ENCODE measurements around the gene MYO3B. TPM values are rescaled to one million over a fixed set of nuclear protein-coding genes. Genes with fewer than 3 reads are reported as not detected.
"Not testable (repeated sequence)": the region's sequence is repeated elsewhere in the genome, so short reads cannot be mapped to it uniquely, and the experiment has no call there.

The MYO3B gene
- total RNA-seq, 2 donors from 2014 or later = 0.16 TPM; not detected in 1

DNA sequence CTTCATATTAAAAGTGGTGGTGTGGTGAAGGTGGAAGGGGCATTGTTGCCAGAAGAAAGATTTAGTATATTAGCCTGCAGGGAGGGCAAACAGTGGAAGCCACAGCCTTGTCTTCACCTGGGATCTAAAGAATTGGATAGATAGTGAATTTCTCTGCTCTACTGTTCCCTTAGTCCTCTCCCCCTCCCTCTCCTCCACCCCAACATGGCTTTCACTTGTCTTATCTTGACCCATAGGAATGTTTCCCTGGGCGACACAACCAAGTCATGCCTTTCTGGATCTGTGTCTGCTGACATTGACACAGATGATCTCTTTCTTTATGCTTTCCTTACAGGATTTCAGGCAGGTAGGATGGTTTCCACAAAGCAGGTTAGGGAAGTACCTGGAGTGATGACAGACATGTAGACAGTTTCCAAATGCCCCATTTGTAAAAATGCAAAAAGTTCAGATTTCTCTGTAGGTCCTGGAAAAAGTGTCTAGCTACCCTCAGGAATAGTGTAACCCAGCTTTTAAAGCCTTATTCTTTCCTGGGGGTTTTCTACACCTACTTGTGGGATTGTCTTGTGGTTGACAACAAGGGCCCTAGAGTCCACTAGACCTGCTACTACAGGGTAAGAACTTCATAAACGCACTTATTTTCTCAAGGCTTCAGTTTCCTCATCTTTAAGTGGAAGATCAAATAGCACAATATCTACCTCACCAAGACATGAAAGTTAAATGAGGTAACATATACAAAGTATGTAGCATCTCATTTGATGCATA is 353.0 kb downstream of the MYO3B start:
- H3K27ac Mint-ChIP-seq = no peak overlapping the region
- no peak for ATAC-seq
- H3K9me3 ChIP-seq (ENCODE audit: control insufficient read depth, low read length, poor library complexity, severe bottlenecking) = no peaks in the 10 kb centered on the region
- no peak for DNase-seq
- H3K4me1 Mint-ChIP-seq = no peaks in the 10 kb centered on the region
- peaks cover 64% of the 10 kb centered on the region for H3K27me3 Mint-ChIP-seq
- H3K4me3 Mint-ChIP-seq = no peak overlapping the region
- peaks cover 2% of the 10 kb centered on the region for H3K36me3 Mint-ChIP-seq (ENCODE audit: low read depth)

DNA sequence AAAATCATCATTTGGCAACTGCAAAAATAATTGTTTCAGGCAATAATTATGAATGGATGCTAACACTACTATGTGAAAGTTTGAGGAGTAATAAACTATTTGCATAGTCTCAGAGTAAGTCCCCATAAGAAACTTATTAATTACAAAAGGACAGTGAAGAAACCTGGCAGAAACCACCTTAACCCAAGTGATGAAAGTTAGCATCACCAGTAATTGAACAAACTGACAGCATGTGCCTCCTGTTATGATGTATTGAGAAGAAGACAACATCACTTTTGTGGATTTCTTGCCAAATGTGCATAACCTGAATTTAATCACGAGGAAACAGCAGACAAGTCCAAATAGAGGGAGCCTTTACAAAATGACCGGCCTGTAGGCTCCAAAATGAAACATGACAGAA is 353.9 kb downstream of the MYO3B start:
- peaks cover 2% of the 10 kb centered on the region for H3K36me3 Mint-ChIP-seq (ENCODE audit: low read depth)
- H3K4me1 Mint-ChIP-seq = no peaks in the 10 kb centered on the region
- H3K27ac Mint-ChIP-seq = no peak overlapping the region
- no peak for DNase-seq
- H3K9me3 ChIP-seq (ENCODE audit: control insufficient read depth, low read length, poor library complexity, severe bottlenecking) = no peaks in the 10 kb centered on the region
- no peak overlapping the region for H3K4me3 Mint-ChIP-seq
- peaks cover 58% of the 10 kb centered on the region for H3K27me3 Mint-ChIP-seq
- ATAC-seq = no peak

- DNase-seq = no peak
- ATAC-seq = no peak
- H3K4me1 Mint-ChIP-seq = no peaks in the 10 kb centered on the region
- H3K9me3 ChIP-seq (ENCODE audit: control insufficient read depth, low read length, poor library complexity, severe bottlenecking) = no peaks in the 10 kb centered on the region
- no peak overlapping the region for H3K4me3 Mint-ChIP-seq
- H3K27ac Mint-ChIP-seq = no peak overlapping the region
- H3K36me3 Mint-ChIP-seq (ENCODE audit: low read depth) = no peaks in the 10 kb centered on the region
- peaks cover 54% of the 10 kb centered on the region for H3K27me3 Mint-ChIP-seq
These were observed 355.2 kb downstream of the MYO3B start for GRCh38 chr2:170533156-170533555.

GRCh38 chr2:170535552-170535951 is 357.6 kb downstream of the MYO3B start:
- no peak for DNase-seq
- Mint-ChIP-seq H3K36me3 (ENCODE audit: low read depth) (no peaks in the 10 kb centered on the region), H3K27me3 (peaks cover 39% of the 10 kb centered on the region), H3K4me3 (no peak overlapping the region), H3K4me1 (no peaks in the 10 kb centered on the region), H3K27ac (no peak overlapping the region)
- ATAC-seq = no peak
- H3K9me3 ChIP-seq (ENCODE audit: control insufficient read depth, low read length, poor library complexity, severe bottlenecking) = no peaks in the 10 kb centered on the region

GRCh38 chr2:170544817-170545216 is 366.9 kb downstream of the MYO3B start:
- no peaks in the 10 kb centered on the region for H3K9me3 ChIP-seq (ENCODE audit: control insufficient read depth, low read length, poor library complexity, severe bottlenecking)
- no peaks in the 10 kb centered on the region for H3K36me3 Mint-ChIP-seq (ENCODE audit: low read depth)
- no peak overlapping the region for H3K4me3 Mint-ChIP-seq
- H3K4me1 Mint-ChIP-seq = no peaks in the 10 kb centered on the region
- peaks cover 6% of the 10 kb centered on the region for H3K27me3 Mint-ChIP-seq
- no peak overlapping the region for H3K27ac Mint-ChIP-seq
- ATAC-seq = no peak
- DNase-seq = no peak

DNA sequence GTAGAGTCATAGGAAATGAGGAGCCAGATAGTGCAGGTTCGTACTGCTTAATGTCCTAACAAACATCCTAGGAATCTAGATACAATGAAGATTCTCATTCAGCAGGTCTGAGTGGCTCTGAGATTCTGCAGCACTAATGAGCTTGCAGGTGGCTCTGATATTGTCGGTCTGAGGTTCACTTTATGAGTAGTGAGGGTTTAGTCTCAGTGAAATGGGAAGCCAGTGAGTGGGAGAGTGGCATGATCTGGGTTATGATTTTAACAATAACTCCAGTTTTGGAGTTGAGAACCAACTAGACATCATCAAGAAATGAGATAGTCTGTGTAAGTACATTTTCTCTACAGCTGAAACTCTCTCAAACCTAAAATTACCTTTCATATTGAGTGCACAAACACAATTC is 370.4 kb downstream of the MYO3B start:
- Mint-ChIP-seq H3K27ac (no peak overlapping the region), H3K27me3 (no peaks in the 10 kb centered on the region), H3K36me3 (ENCODE audit: low read depth) (no peaks in the 10 kb centered on the region), H3K4me1 (no peaks in the 10 kb centered on the region), H3K4me3 (no peak overlapping the region)
- ATAC-seq = no peak
- H3K9me3 ChIP-seq (ENCODE audit: control insufficient read depth, low read length, poor library complexity, severe bottlenecking) = no peaks in the 10 kb centered on the region
- no peak for DNase-seq

- no peak overlapping the region for H3K27ac Mint-ChIP-seq
- no peaks in the 10 kb centered on the region for H3K36me3 Mint-ChIP-seq (ENCODE audit: low read depth)
- no peak for DNase-seq
- H3K4me1 Mint-ChIP-seq = no peaks in the 10 kb centered on the region
- H3K4me3 Mint-ChIP-seq = no peak overlapping the region
- no peak for ATAC-seq
- no peaks in the 10 kb centered on the region for H3K27me3 Mint-ChIP-seq
- H3K9me3 ChIP-seq (ENCODE audit: control insufficient read depth, low read length, poor library complexity, severe bottlenecking) = no peaks in the 10 kb centered on the region
These were observed 372.6 kb downstream of the MYO3B start for GRCh38 chr2:170550501-170550900.

DNA sequence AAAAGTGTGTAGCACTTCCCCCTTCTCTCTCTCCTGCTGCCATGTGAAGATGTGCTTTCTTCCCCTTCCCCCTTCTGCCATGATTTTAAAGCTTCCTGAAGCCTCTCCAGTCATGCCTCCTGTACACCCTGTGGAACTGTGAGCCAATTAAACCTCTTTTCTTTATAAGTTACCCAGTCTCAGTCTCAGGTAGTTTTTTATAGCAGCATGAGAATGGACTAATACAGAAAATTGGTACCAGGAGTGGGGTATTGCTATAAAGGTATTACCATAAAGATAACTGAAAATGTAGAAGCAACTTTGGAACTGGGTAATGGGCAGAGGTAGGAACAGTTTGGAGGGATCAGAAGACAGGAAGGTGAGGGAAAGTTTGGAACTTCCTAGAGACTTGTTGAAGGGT is 374.0 kb downstream of the MYO3B start:
- H3K27ac Mint-ChIP-seq; H3K9me3 ChIP-seq (ENCODE audit: control insufficient read depth, low read length, poor library complexity, severe bottlenecking); ATAC-seq; H3K4me3 Mint-ChIP-seq; H3K27me3 Mint-ChIP-seq; H3K36me3 Mint-ChIP-seq (ENCODE audit: low read depth); DNase-seq; H3K4me1 Mint-ChIP-seq: not testable (repeated sequence)

DNA sequence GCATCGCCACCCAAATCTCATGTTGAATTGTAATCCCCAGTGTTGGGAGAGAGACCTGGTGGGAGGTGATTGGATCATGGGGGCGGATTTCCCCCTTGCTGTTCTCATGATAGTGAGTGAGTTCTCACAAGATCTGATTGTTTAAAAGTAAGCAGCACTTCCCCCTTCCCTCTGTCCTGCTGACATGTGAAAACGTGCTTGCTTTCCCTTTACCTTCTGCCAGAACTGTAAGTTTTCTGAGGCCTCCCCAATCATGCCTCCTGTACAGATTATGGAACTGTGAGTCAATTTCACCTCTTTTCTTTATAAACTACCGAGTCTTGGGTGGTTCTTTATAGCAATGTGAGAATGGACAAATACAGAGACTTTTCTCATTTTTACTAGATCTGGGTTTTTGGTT is 375.8 kb downstream of the MYO3B start:
- Mint-ChIP-seq H3K27me3 (peaks cover 5% of the 10 kb centered on the region), H3K27ac (no peak overlapping the region), H3K4me3 (no peak overlapping the region), H3K36me3 (ENCODE audit: low read depth) (no peaks in the 10 kb centered on the region), H3K4me1 (no peaks in the 10 kb centered on the region)
- DNase-seq (no peak), ATAC-seq (no peak)
- H3K9me3 ChIP-seq (ENCODE audit: control insufficient read depth, low read length, poor library complexity, severe bottlenecking) = no peaks in the 10 kb centered on the region

DNA sequence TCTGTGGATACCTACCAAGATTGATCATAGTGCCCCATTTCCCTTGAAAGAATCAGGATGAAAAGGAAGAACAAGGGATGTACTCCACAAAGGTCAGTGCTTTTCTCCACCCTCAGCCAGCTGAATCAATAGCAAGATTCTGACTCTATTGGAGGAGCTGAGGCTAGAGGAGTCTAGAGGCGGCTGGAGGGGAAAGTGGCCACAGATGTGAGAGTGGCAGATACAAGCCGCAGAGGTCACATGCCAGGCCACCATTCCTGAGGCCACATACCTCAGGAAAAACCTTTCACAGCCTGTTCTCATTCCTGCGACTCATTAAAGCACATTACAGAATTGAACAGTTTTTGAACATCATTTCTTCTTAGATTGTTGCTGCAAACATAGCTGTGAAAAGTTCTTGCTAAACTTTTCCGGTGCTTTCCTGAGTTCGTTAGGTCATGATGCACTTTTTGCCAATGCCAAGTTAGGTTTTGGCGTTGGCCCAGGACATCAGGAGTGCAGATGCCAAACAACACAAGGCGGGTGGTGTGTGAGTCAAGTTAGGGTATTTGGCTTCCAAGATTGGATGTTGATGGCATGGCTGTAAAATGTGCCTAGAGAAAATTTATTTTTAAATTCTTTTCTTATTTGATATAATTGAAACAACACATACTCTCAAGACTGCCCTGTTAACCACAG is 376.5 kb downstream of the MYO3B start:
- no peaks in the 10 kb centered on the region for H3K4me1 Mint-ChIP-seq
- no peaks in the 10 kb centered on the region for H3K36me3 Mint-ChIP-seq (ENCODE audit: low read depth)
- DNase-seq (no peak), ATAC-seq (no peak)
- H3K9me3 ChIP-seq (ENCODE audit: control insufficient read depth, low read length, poor library complexity, severe bottlenecking) = no peaks in the 10 kb centered on the region
- no peak overlapping the region for H3K4me3 Mint-ChIP-seq
- H3K27me3 Mint-ChIP-seq = peaks cover 5% of the 10 kb centered on the region
- H3K27ac Mint-ChIP-seq = no peak overlapping the region

DNA sequence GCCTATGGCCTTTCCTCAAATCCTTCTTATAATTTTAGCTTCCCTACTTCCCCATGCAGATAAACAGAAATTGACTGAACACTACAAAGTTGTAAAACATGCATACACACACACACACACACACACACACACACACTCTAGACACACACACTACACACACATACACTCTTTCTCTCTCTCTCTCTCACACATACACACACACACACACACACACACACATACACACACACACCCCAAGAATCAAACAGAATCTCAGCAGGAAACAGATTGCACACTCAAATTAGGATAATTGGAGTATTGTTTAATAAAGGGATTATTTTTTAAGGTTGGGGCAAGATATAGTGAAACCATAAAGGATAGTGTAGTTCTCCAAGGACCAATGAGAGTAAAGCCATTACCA is 385.0 kb downstream of the MYO3B start:
- H3K9me3 ChIP-seq (ENCODE audit: control insufficient read depth, low read length, poor library complexity, severe bottlenecking) = no peaks in the 10 kb centered on the region
- ATAC-seq (no peak), DNase-seq (no peak)
- Mint-ChIP-seq H3K4me3 (no peak overlapping the region), H3K27ac (no peak overlapping the region), H3K27me3 (peaks cover 20% of the 10 kb centered on the region), H3K4me1 (no peaks in the 10 kb centered on the region), H3K36me3 (ENCODE audit: low read depth) (no peaks in the 10 kb centered on the region)

GRCh38 chr2:170563401-170563800 is 385.5 kb downstream of the MYO3B start:
- H3K27me3 Mint-ChIP-seq = peaks cover 25% of the 10 kb centered on the region
- ATAC-seq (no peak), DNase-seq (no peak)
- H3K9me3 ChIP-seq (ENCODE audit: control insufficient read depth, low read length, poor library complexity, severe bottlenecking) = no peaks in the 10 kb centered on the region
- no peak overlapping the region for H3K27ac Mint-ChIP-seq
- H3K4me1 Mint-ChIP-seq = no peaks in the 10 kb centered on the region
- H3K4me3 Mint-ChIP-seq = no peak overlapping the region
- H3K36me3 Mint-ChIP-seq (ENCODE audit: low read depth) = no peaks in the 10 kb centered on the region

GRCh38 chr2:170566138-170566537 is 388.2 kb downstream of the MYO3B start:
- Mint-ChIP-seq H3K27me3 (peaks cover 35% of the 10 kb centered on the region), H3K27ac (no peak overlapping the region), H3K36me3 (ENCODE audit: low read depth) (no peaks in the 10 kb centered on the region), H3K4me1 (no peaks in the 10 kb centered on the region), H3K4me3 (no peak overlapping the region)
- no peaks in the 10 kb centered on the region for H3K9me3 ChIP-seq (ENCODE audit: control insufficient read depth, low read length, poor library complexity, severe bottlenecking)
- DNase-seq (no peak), ATAC-seq (no peak)

DNA sequence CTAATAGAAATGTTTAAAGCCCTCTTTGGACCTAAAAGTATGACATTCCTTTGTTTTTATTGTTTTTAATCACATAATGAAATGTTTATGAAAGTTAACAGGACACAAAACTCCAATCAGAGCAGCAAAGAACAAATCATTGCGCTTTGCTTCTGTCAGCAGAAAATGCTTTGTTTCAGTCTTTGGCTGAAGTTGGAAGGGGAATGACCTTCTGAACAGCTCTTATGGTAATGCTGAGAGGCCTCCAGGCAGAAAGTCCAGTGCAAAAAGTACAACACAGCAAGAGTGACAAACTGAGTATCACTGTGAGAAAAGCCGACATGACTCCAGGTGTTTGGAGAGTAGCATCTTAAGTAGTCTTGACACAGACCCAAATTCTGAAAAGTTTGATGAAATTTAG is 389.5 kb downstream of the MYO3B start:
- peaks cover 3% of the 10 kb centered on the region for H3K36me3 Mint-ChIP-seq (ENCODE audit: low read depth)

More for the DNA sequence above, 389.5 kb downstream of the MYO3B start:
- no peak overlapping the region for H3K4me3 Mint-ChIP-seq
- H3K9me3 ChIP-seq (ENCODE audit: control insufficient read depth, low read length, poor library complexity, severe bottlenecking) = no peaks in the 10 kb centered on the region
- ATAC-seq (no peak), DNase-seq (no peak)
- H3K27me3 Mint-ChIP-seq = peaks cover 36% of the 10 kb centered on the region
- no peaks in the 10 kb centered on the region for H3K4me1 Mint-ChIP-seq
- no peak overlapping the region for H3K27ac Mint-ChIP-seq

Data from T-helper 17 cell (primary cell).